Common myeloid progenitor, CD34-positive (primary cell): ENCODE data around the gene CENPE.

ENCODE experiments used
- CTCF ChIA-PET: fragments of 350-600 bp; sonication (Branson Sonifier 250); formaldehyde crosslinking; loops from one replicate; lab custom pipeline; 2021; ENCODE audit warnings: antibody characterized with exemption; lab: Charles Lee
- POLR2A ChIA-PET: fragments of 350-600 bp; sonication (Branson Sonifier 250); formaldehyde crosslinking; loops from one replicate; lab custom pipeline; 2021; ENCODE audit warnings: antibody characterized with exemption; lab: Charles Lee
- DNase-seq, 3 donors: peaks; one replicate each; pipeline versions ENCODE4 v3.0.0 to v3.0.0-alpha.2; 2013
- H3K27ac ChIP-seq, 2 experiments: 1 replicate in 1 of 2; 2 replicates in 1 of 2; pipeline ENCODE4 v1.7.0; 2013; ENCODE audit warnings: inconsistent platforms in 2 of 2, low read length in 2 of 2, mild to moderate bottlenecking in 2 of 2, low read depth in 1 of 2, moderate library complexity in 1 of 2; ENCODE audit not compliant: severe bottlenecking in 2 of 2, insufficient read depth in 1 of 2, poor library complexity in 1 of 2
- H3K27me3 ChIP-seq, 5 experiments: replicated peaks in 2 of 5; 1 replicate in 3 of 5; 2 replicates in 2 of 5; pipeline versions ENCODE4 v1.6.1 to v1.7.0; 2013; ENCODE audit warnings: low read length in 4 of 5, mild to moderate bottlenecking in 2 of 5, moderate library complexity in 2 of 5, inconsistent platforms in 1 of 5; ENCODE audit not compliant: insufficient read depth in 5 of 5, control insufficient read depth in 4 of 5
- H3K36me3 ChIP-seq, 4 experiments: 1 replicate in 2 of 4; 2 replicates in 2 of 4; pipeline versions ENCODE4 v1.6.1 to v1.7.0; 2013; ENCODE audit warnings: low read length in 3 of 4, control low read depth in 1 of 4, mild to moderate bottlenecking in 1 of 4; ENCODE audit not compliant: control insufficient read depth in 4 of 4, insufficient read depth in 4 of 4
- H3K4me1 ChIP-seq, 4 experiments: 1 replicate in 3 of 4; 2 replicates in 1 of 4; pipeline versions ENCODE4 v1.6.1 to v1.7.1; 2013; ENCODE audit warnings: low read length in 3 of 4, mild to moderate bottlenecking in 3 of 4, control low read depth in 1 of 4, inconsistent platforms in 1 of 4, moderate library complexity in 1 of 4; ENCODE audit not compliant: control insufficient read depth in 4 of 4, insufficient read depth in 4 of 4; ENCODE audit errors: control extremely low read depth in 1 of 4
- H3K4me3 ChIP-seq, 7 experiments: 1 replicate in 4 of 7; 2 replicates in 3 of 7; pipeline versions ENCODE4 v1.5.1 to v1.7.0; 2013; ENCODE audit warnings: mild to moderate bottlenecking in 7 of 7, low read length in 6 of 7, moderate library complexity in 6 of 7, inconsistent platforms in 2 of 7, low read depth in 2 of 7, control low read depth in 1 of 7; ENCODE audit not compliant: insufficient read depth in 4 of 7, control insufficient read depth in 1 of 7; ENCODE audit errors: extremely low read depth in 1 of 7
- H3K9me3 ChIP-seq, 5 experiments: 1 replicate in 4 of 5; 2 replicates in 1 of 5; pipeline versions ENCODE4 v1.6.1 to v1.7.1; 2013; ENCODE audit warnings: low read length in 4 of 5, mild to moderate bottlenecking in 2 of 5, inconsistent platforms in 1 of 5, low read depth in 1 of 5, moderate library complexity in 1 of 5; ENCODE audit not compliant: control insufficient read depth in 4 of 5, insufficient read depth in 2 of 5; ENCODE audit errors: control extremely low read depth in 1 of 5
- WGBS: methylation state at CpG from one replicate; pipeline ENCODE4 v1.1.5; 2013; ENCODE audit not compliant: insufficient coverage; 5-methylcytosine and 5-hydroxymethylcytosine counted together

The CENPE gene

GRCh38 chr4:103085555-103086196 is 112.5 kb downstream of the CENPE start:
- WGBS: no CpG with 5 or more reads among the region's 2 CpGs
- Histone ChIP-seq H3K27me3 (no peaks in the 10 kb centered on the region), H3K4me3 (no peak overlapping the region), H3K36me3 (peaks cover 19 to 54% (median 23%) of the 10 kb centered on the region in 4 experiments), H3K9me3 (no peaks in the 10 kb centered on the region), H3K4me1 (no peaks in the 10 kb centered on the region), H3K27ac (no peak overlapping the region)
- POLR2A ChIA-PET: no interaction called here
- CTCF ChIA-PET: no interaction called here
- no peak for DNase-seq

DNA sequence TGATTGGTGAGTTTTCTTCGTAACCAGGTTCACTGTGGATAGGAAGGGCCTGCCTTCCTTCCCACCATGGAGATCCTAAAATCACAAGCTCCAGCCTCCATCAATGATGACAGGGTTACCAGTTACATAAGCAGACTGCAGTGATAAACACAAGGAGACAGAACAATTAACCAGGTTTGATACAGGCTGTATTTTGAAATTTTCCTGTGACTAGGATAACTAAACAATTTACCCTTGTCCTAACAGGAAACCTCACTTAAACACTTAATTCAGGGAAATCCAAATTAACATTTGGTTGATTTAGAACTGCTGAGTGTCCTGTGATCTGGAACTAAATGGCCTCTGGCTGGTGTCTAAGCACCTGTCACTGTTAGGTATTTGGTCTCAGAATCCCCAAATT is 118.5 kb downstream of the CENPE start:
- Histone ChIP-seq H3K27me3 (no peaks in the 10 kb centered on the region), H3K27ac (no peak overlapping the region), H3K36me3 (peaks cover 0 to 5% (median 0%) of the 10 kb centered on the region in 4 experiments), H3K9me3 (no peaks in the 10 kb centered on the region), H3K4me3 (no peak overlapping the region), H3K4me1 (peaks cover 0 to 29% (median 20%) of the 10 kb centered on the region in 4 experiments)
- CTCF ChIA-PET: interaction anchor here (1.0 to 4.9 kb wide), 4 partner anchors 12 to 55 kb away, joined by 3 to 35 read pairs (median 8); partner anchors contain the start of gene BDH2
- no CpG with 5 or more reads among the region's 1 CpG for WGBS
- POLR2A ChIA-PET: no interaction called here
- no peak for DNase-seq

DNA sequence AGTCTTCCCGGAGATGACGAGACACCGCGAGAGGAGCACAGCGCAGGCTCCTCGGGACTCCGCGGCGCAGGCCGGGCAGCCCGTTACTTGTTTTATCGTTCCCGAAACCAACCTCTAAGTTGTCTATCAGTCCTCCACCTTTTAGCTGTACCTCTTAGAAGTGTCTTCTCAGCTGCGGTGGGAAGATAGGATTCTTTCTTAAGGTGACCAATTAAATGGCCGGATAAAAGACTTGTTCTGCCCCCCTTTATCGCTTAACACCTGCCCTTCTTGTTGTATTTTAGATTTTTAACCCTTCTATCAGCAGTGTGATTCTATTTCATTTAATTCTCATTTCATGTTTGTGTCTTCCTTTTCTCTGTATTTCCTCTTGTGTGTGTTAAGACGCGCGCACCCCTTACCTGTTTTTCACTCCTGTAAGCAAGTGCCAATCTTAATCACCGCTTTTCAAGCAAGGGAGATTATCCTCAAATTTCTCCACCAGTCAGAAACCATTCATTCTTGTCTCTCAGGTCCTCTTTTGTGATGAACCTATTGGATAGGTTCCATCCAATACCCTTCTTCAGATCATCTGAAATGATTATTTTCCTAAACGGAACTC is 121.3 kb downstream of the CENPE start, which contains the start of gene SLC9B2:
SLC9B2 (minus strand) TSS at position 15 of the 601 bp plus-strand sequence. CDS start 9,211 bp downstream, outside the sequence.
- H3K9me3 ChIP-seq: no peaks in the 10 kb centered on the region
- H3K4me1 ChIP-seq: peaks cover 0 to 38% (median 22%) of the 10 kb centered on the region in 4 experiments
- peaks cover 0 to 11% (median 2%) of the 10 kb centered on the region in 4 experiments for H3K36me3 ChIP-seq
- peak within 1 kb of the TSS; percentile 73 to 94 for H3K27ac ChIP-seq
- WGBS: 13% methylated on average over 18 of the region's 21 CpGs
- ChIA-PET CTCF (interaction anchor here (0.6 to 2.7 kb wide), 7 partner anchors 12 to 1967 kb away, joined by 3 to 11 read pairs (median 3); no protein-coding TSS in a partner anchor), POLR2A (interaction anchor here (1.6 kb wide), 1 partner anchor 30 kb away, joined by 4 read pairs; no protein-coding TSS in a partner anchor)
- peak within 1 kb of the TSS; percentile 44 to 84 (median 79) for H3K4me3 ChIP-seq
- peak in 2 of 3 donors; percentile 46 to 69 for DNase-seq
- no peaks in the 10 kb centered on the region for H3K27me3 ChIP-seq

DNA sequence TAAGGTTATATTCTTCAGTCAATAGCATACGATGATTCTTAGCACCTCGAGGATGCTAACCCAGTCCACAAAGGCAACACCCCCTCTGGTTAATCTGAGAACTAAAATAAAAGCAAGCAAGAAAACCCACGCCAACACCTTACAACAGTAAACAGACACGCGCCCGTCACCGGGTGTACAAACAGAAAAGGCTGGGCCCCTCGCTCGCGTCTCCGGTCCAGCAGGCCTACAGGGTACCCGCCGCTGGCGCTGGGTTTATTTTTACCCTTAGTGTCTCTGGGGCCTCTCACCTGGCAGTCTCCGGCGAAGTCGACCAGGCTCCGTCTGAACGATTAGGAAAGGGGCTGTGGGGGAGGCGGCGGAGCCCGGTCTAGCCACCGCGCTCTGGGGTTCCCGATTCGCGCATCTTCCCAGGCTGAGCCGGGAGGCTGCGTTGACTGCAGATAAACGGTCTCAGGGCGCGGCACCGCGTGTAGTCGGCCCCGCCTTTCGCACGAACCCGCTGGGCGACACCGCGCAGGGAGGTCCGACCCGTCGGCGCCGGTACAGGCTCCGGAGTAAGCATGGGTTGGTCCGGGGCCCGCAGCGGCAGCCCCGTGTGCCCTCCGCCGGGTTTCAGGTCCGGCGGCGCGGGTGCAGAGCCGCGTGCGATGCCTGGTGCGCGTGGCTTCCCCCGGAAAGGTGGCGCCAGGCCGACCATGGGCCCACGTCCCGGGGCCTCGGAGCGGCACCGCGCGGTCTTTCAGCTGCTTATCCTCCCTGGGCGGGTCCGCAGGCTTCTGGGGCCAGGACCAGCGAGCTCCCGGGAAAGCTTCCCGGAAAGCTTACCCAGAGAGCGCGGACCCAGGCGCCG is 122.0 kb downstream of the CENPE start:
- Histone ChIP-seq H3K27me3 (no peaks in the 10 kb centered on the region), H3K4me1 (peaks cover 0 to 38% (median 22%) of the 10 kb centered on the region in 4 experiments), H3K36me3 (peaks cover 0 to 11% (median 2%) of the 10 kb centered on the region in 4 experiments), H3K4me3 (peak overlapping the region; percentile 44 to 84 (median 79)), H3K27ac (peak overlapping the region; percentile 73 to 94), H3K9me3 (no peaks in the 10 kb centered on the region)
- POLR2A ChIA-PET: interaction anchor here (0.8 to 1.6 kb wide), 2 partner anchors 29 to 512 kb away, joined by 3 to 4 read pairs; no protein-coding TSS in a partner anchor
- DNase-seq: peak; percentile 50 to 84 (median 75)
- WGBS: under 1% methylated on average over 73 of the region's 82 CpGs
- CTCF ChIA-PET: interaction anchor here (0.9 to 2.7 kb wide), 9 partner anchors 11 to 44 kb away, joined by 3 to 11 read pairs (median 4); no protein-coding TSS in a partner anchor

DNA sequence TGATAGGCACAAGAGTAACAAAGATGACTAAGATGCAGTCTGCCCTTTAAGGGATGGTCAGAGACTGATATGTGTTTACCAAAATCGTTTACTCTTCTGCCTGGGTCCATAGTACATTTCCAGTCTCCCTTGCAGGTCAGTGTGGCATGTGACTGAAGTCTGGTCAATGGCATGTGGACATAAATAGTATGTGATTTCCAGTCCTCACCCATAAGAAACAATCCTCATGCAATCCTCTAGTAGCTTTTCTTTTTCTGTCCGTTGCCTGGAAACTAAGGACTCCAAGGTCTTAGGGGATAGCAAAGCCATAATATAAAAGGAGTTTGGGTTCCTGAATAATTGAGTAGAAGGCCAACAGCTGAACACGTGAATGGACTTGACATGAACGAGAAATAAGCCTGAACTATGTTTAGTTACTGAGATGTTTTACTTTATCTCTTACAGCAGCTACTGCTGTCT is 122.7 kb downstream of the CENPE start:
- ChIA-PET POLR2A (interaction anchor here (0.8 to 1.6 kb wide), 2 partner anchors 29 to 511 kb away, joined by 3 to 4 read pairs; no protein-coding TSS in a partner anchor), CTCF (interaction anchor here (0.9 to 2.7 kb wide), 5 partner anchors 12 to 32 kb away, joined by 3 to 11 read pairs (median 4); no protein-coding TSS in a partner anchor)
- no peaks in the 10 kb centered on the region for H3K9me3 ChIP-seq
- H3K36me3 ChIP-seq: peaks cover 0 to 11% (median 1%) of the 10 kb centered on the region in 4 experiments
- H3K27me3 ChIP-seq: no peaks in the 10 kb centered on the region
- no CpG with 5 or more reads among the region's 4 CpGs for WGBS
- H3K4me3 ChIP-seq: peak overlapping the region; percentile 44 to 84 (median 79)
- peaks cover 0 to 38% (median 22%) of the 10 kb centered on the region in 4 experiments for H3K4me1 ChIP-seq
- no peak for DNase-seq
- H3K27ac ChIP-seq: peak overlapping the region; percentile 73 to 94

DNA sequence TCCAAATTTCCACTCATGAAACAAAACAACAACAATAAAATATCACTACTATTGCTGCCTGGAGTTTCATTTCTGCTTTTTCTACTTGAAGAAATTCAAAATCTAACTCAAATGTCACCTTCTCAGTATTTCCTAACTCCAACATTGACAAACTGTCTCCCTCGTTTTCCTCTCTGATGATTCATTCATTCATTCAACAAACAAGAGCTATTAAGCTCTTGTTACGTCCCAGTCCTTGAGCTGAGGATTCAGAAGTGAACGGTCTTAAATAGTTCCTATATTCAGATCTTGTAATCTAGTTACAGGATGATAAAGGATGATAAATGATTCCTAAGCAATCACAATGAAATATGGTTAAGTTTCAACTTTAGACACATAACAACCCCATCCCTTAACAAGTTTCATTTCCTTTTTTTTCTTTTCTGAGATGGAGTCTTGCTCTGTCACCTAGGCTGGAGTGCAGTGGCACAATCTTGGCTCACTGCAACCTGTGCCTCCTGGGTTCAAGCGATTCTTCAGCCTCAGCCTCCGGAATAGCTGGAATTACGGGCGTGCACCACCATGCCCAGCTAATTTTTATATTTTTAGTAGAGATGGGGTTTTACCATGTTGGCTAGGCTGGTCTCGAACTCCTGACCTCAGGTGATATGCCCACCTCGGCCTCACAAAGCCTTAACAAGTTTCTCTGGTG is 123.3 kb downstream of the CENPE start:
- ChIA-PET POLR2A (interaction anchor here (0.8 to 1.6 kb wide), 2 partner anchors 28 to 511 kb away, joined by 3 to 4 read pairs; no protein-coding TSS in a partner anchor), CTCF (interaction anchor here (0.9 to 2.7 kb wide), 4 partner anchors 12 to 31 kb away, joined by 3 to 11 read pairs (median 6); no protein-coding TSS in a partner anchor)
- H3K4me3 ChIP-seq: peak overlapping the region in 4 of 7 experiments; percentile 68 to 84 (median 80)
- no peaks in the 10 kb centered on the region for H3K27me3 ChIP-seq
- peak in 1 of 3 donors; percentile 17 for DNase-seq
- WGBS: 91% methylated on average over 6 of the region's 9 CpGs
- peaks cover 0 to 11% (median 1%) of the 10 kb centered on the region in 4 experiments for H3K36me3 ChIP-seq
- H3K4me1 ChIP-seq: peaks cover 0 to 38% (median 22%) of the 10 kb centered on the region in 4 experiments
- H3K27ac ChIP-seq: no peak overlapping the region
- no peaks in the 10 kb centered on the region for H3K9me3 ChIP-seq
